GM19239 (cell line): Measurements from ENCODE around the gene SPIRE1.
"Not testable (repeated sequence)": the region's sequence is repeated elsewhere in the genome, so short reads cannot be mapped to it uniquely, and the experiment has no call there.

Source experiments
- DNase-seq: peaks from one replicate; pipeline ENCODE4 v3.0.0; 2011; ENCODE audit warnings: low spot score; ENCODE audit not compliant: insufficient read length
- FAIRE-seq: peaks from 2 replicates; lab custom pipeline; 2011; peaks lifted over from hg19 to GRCh38; lab: Jason Lieb, UNC

SPIRE1 gene

GRCh38 chr18:12564378-12564777, 93.5 kb downstream of the SPIRE1 start:
- FAIRE-seq: no peak
- DNase-seq: no peak

GRCh38 chr18:12560600-12560999, 97.3 kb downstream of the SPIRE1 start:
- not testable (repeated sequence) for FAIRE-seq, DNase-seq

GRCh38 chr18:12559319-12559718, 98.6 kb downstream of the SPIRE1 start:
- no peak for FAIRE-seq
- DNase-seq: no peak

GRCh38 chr18:12556946-12557806, 100.7 kb downstream of the SPIRE1 start:
- FAIRE-seq (no peak), DNase-seq (no peak)

GRCh38 chr18:12554796-12555388, 103.0 kb downstream of the SPIRE1 start:
- no peak for DNase-seq
- no peak for FAIRE-seq

GRCh38 chr18:12552879-12553242, 105.0 kb downstream of the SPIRE1 start:
- FAIRE-seq: no peak
- DNase-seq: no peak

GRCh38 chr18:12551943-12552878, 105.7 kb downstream of the SPIRE1 start:
- FAIRE-seq, DNase-seq: not testable (repeated sequence)

- FAIRE-seq, DNase-seq: not testable (repeated sequence)
Observed at GRCh38 chr18:12551466-12551865, 106.4 kb downstream of the SPIRE1 start.

GRCh38 chr18:12543697-12544096, 114.2 kb downstream of the SPIRE1 start:
- FAIRE-seq (no peak), DNase-seq (no peak)

GRCh38 chr18:12540751-12541150, 117.2 kb downstream of the SPIRE1 start:
- no peak for DNase-seq
- FAIRE-seq: no peak

GRCh38 chr18:12539158-12539557, 118.7 kb downstream of the SPIRE1 start:
- not testable (repeated sequence) for DNase-seq, FAIRE-seq

GRCh38 chr18:12534820-12535219, 123.1 kb downstream of the SPIRE1 start:
- DNase-seq: no peak
- FAIRE-seq: no peak

GRCh38 chr18:12532661-12533060, 125.2 kb downstream of the SPIRE1 start:
- no peak for FAIRE-seq
- no peak for DNase-seq

GRCh38 chr18:12531749-12532148, 126.2 kb downstream of the SPIRE1 start:
- no peak for FAIRE-seq
- DNase-seq: no peak

GRCh38 chr18:12520442-12520992, 137.4 kb downstream of the SPIRE1 start:
- DNase-seq: no peak
- no peak for FAIRE-seq

- no peak for DNase-seq
- no peak for FAIRE-seq
Observed at GRCh38 chr18:12518832-12519531, 138.9 kb downstream of the SPIRE1 start.

GRCh38 chr18:12518326-12518725, 139.6 kb downstream of the SPIRE1 start:
- FAIRE-seq (no peak), DNase-seq (no peak)

GRCh38 chr18:12517142-12517825, 140.6 kb downstream of the SPIRE1 start:
- FAIRE-seq (no peak), DNase-seq (no peak)

GRCh38 chr18:12516049-12516630, 141.8 kb downstream of the SPIRE1 start:
- DNase-seq: no peak
- FAIRE-seq: no peak
